HG03354 (cell line): ENCODE measurements around the gene SMYD3.

Experiments
- ATAC-seq: cut with Tn5 transposase; IDR thresholded peaks from one replicate; pipeline ENCODE4 v1.9.1; 2021; ENCODE audit warnings: mild to moderate bottlenecking; ENCODE audit not compliant: unreplicated experiment, poor library complexity, severe bottlenecking

SMYD3 gene

DNA sequence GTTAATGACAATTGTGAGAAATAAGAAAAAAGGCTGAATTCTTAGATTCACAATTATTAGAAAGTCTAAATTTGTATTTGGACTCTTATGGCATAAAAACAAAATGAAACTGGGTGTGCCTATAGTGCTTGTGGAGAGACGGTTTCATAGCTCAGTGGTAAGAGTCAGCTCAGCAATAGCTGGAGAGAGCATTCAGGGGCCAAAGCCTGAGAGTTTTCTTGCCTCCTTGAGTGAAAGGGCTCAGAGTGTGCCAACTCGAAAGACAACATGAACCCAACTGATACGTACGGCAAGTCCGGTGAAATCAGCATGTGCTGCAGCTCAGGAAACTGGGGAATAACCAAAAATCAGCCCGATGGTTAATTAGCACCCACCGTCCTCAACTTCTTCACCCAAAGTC, 577.9 kb downstream of the SMYD3 start:
- no peak for ATAC-seq

DNA sequence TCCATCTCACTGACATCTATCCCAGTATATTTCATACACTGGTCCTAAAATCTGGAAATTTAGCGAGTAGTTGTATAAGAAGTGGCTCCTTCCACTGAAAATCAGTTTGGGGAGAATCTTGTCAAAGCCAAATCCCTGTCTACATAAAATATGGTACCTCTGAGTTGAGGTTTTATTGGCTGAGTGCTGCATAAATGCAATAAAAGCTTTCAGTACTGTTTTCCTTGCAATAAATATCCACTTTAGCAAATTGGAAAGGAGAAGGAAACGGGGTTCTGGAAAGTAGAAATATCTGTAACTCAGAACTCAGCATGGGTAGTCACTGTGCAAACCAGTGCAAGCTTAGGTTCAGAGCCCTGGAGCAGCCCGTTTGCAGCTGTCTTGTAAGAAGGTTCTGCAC, 580.2 kb downstream of the SMYD3 start:
- ATAC-seq, result no peak

DNA sequence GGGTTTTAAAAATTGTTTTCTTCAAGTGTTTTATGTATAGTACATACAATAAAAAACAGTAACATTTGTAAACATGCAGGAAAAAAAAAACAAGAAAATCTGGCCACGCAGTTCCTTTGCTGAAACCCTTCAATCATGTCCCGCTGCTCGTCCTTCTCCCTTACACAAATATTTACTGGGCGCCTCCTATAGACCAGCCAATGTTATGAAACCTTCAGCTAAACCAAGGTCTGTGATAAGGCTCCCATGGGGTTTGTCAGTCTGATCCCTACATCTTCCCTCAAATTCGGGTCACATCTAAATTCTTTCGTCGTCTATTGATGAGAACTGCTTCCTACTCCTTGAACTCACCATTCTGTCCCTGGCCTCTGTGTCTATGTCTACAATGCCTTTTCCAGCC, 583.9 kb downstream of the SMYD3 start:
- no peak for ATAC-seq

DNA sequence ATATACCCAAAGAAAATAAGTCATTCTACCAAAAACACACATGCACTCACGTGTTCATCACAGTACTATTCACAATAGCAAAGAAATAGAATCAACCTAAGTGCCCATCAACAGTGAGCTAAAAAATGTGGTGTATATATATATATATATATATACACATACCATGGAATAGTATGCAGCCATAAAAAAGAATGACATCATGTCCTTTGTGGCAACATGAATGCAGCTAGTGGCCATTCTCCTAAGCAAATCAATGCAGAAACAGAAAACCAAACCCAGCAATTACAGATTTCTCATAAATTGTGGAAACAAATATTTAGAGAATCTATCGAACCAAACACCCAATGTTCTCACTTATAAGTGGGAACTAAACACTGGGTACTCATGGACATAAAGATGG, 585.7 kb downstream of the SMYD3 start:
- no peak for ATAC-seq

DNA sequence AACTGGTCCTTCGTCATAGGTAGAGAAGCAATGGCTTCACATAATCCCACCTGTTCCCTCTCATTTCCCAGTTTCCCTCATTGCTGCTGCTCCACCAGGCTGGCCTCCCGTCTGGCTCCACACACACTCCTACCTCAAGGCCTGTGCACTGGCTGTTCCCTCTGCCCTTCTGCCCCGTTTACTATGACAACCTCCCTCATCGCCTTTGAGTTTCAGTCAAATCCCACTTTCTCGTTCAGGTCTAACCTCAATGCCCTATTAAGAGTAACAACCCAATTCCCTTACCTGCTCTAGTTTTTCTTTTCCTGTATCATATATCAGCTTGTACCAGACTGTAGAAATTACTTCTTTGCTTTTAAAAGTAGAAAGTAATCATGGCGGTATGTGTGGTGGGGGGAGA, 589.7 kb downstream of the SMYD3 start:
- no peak for ATAC-seq

DNA sequence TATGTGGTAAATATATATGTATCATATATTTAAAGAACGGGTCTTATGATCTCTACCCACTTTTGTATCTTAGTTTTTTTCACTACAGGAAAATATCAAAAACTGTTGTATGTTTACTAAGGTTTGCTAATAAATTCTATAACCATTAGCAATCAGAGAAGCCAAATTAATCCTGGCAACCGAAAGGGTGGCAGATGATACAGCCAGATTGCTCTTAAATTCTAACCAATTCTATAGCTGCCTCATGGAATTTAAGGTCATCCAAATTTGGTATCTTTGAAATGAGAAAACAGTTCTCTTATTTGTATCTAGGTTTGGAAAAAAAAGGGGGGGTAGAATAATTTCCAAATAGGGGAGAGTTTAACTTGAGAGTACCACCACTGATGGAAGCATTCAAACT, 591.2 kb downstream of the SMYD3 start:
- ATAC-seq, result no peak

DNA sequence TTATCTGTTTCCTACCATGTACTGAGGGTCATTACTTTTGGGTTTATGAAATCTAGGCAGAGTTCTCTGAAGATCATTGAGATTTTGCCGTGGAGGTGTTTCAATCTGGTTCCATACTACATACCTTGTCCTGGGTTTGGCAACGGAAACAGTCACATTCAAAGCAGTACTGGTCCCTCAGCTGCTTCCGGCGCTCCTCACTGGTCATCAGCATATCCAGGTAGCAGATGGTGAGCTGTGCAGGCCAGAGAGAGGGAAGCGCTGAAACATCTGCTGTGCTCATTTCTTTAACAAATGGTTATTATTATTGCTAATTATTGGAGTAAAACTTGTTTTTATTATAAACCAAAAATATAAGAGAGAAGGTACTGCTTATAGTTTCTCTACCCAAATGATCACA, 591.7 kb downstream of the SMYD3 start:
- ATAC-seq, result no peak

DNA sequence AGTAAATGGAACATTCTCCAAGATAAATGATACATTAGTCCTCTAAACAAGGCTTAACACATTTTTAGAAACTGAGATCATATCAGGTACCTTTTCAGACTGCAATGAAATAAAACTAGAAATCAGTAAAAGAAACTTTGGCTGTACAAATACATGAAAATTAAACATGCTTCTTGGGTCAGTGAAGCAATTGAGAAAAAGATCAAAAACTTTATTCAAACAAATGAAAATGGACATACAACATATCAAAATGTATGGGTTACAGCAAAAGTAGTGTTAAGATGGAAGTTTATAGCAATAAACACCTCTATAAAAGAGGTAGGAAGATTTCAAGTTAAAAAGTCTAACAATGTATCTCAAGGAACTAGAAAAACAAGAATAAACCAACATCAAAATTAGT, 598.5 kb downstream of the SMYD3 start:
- ATAC-seq, result no peak

DNA sequence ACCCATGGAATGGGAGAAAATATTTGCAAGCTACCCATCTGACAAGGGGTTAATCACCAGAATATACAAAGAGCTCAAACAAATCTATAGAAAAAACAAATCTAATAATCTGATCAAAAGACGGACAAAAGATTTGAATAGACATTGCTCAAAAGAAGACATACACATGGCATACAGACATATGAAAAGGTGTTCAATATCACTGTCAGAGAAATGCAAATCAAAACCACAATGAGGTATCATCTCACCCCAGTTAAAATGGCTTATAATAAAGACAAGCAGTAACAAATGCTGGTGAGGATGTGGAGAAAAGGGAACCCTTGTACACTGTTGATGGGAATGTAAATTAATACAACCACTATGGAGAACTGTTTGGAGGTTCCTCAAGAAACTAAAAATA, 600.9 kb downstream of the SMYD3 start:
- ATAC-seq, result no peak

DNA sequence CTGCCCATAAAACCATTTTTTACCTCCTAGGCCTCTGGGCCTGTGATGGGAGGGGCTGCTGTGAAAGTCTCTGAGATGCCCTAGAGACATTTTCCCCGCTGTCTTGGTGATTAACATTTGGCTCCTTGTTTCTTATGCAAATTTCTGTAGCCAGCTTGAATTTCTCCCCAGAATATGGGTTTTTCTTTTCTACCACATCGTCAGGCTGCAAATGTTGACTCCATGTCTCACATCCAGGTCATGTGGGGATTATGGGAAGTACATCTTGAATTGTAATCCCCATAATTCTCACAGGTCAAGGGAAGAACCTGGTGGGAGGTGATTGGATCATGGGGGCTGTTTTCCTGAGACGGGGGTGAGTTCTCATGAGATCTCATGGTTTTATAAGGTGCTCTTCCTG, 603.2 kb downstream of the SMYD3 start:
- ATAC-seq, result no peak

DNA sequence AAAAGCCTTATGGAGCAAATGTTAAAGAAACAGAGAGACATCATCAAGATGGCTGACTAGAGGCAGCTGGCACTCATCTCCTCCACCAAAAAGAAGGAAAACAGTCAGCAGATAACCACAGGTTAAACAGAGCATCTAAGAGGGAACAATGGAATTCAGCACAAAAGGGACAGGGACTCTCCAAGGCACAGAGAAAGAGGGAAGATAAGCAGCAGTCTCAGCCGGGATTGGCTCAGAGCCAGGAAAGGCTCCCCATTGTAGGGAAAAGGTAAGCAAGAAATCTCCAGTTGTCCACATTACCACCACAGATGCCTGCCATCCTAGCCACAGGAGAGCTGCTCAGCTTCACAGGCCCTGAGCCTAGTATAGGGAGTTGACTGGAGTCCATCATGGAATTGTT, 605.5 kb downstream of the SMYD3 start:
- no peak for ATAC-seq

DNA sequence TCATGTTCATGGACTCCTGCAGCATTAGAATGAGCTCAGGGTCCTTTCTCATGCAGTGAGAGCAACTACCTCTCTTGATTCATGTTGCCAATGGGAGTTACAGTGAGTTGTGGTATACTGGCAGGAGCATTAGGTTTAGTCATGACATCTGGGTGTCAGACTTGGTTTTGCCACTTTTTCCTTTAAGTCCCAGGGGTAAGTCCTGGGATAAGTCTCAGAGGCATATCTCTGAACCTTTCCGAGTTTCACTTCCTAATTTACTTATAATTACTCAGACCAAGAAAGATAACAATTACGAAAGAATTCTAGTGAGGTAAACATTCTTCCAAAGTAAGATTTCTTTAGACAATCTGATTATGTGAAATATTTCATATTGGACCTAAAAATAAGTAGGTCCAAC, 606.0 kb downstream of the SMYD3 start:
- no peak for ATAC-seq

DNA sequence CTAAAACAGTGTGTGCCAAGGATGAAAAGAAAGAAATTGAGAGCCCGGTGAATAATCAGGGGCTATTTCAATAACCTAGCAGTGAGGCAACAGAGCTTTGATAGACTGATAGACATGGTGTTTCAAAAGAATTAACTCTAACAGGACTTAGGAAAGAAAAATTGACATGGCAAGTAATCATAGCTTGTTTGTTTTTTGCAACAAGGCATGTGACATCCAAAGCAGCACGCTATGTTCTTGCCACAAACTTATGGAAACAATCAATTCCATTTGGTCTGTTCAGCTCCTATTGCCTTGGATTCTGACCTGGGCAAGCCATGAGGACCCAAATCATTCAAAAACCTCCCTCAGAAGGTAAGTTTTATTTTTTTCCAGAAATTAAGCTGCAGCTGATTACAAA, 608.5 kb downstream of the SMYD3 start:
- no peak for ATAC-seq

DNA sequence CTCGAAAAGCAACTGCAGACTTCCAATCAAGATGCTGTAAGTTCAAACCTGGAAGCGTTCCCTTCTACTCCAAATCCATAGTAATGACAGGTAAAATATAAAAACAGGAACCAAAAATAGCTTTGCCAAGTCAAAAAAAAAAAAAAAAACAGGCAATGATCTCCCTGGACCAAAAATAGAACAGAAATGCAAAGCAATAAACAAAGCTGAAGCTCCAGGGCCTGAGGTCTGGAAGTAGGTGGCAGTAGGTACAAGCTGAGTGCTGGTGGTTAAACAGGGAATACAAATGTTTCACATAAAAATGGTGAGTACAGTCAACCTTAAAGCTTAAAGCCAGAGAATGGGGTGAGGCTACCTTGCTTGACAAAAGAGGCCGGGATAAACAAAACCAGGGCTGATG, 610.8 kb downstream of the SMYD3 start:
- ATAC-seq, result no peak

DNA sequence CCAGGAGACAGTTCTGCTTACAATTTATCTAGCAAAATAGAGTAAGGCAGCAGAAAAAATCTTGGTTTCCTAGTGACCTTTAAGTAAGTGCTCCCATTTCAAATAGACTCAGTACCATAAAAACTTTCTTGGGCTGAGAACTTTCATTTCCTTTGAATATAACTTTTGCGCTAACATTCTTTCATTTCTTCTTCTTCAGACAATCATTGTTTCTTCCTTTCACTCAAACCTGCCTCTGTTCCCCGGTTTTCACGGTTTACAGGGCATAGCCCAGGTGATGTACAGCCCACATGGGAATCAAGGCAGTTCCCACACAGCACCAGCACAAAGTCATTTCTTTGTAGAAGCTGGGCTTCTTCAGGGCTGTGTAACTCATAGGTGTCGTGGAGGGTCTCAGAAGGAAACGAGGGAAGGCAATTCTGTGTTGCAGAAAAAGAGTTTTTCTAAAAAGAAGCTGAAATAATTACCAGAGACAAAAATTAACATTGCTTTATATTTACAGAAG, 611.6 kb downstream of the SMYD3 start:
- no peak for ATAC-seq

DNA sequence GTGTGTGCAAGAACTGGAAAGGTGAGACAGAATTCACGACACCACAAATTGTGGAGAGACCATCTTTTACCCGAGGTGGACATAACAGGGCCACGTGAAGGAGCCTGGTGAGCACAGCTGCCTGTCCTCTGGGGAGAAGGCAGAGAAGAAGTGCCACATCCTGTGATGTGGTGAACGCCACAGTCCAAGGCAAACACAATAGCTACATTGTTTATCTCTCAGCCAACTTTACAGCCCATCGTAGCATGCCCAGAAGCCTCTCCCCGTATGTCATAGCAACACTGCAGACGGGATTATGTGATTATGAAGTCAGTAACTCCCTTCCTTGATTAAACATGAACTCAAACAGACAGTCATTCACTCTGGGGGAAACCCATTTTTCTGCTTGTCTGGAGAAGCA, 612.2 kb downstream of the SMYD3 start:
- no peak for ATAC-seq

DNA sequence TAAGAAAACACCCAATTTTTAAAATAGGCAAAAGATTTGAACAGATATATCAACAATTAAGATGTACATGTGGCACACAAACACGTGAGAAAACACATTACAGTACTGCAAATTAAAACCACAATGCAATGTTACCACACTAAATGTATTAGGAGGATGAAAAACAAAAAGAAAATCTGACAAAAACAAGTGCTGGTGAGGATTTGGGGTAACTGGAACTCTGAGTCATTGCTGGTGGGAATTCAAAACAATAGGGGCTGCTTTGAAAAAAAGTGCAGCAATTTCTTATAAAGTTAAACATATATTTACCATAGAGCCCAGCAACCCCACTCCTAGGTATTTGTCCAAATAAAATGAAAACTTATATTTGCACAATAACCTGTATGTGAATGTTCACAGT, 614.1 kb downstream of the SMYD3 start:
- no peak for ATAC-seq

DNA sequence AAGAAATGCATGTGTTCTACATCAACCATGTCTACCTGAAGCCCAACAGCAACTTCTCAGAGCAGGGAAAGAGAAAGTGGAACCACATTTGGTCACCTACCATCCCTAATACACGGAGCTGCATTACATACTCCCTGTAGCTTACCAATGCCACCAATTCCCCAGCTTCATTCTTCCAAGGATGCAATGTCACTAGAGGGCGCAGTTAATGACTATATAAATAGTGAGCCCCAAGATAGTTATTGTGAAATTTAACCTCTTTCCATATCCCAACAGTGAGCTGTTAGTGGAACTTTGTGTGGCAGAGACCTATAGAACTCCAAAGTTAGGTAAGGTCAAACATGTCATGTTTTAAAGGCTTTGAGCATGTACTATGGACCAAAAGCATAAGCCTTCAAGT, 618.3 kb downstream of the SMYD3 start:
- ATAC-seq, result no peak

DNA sequence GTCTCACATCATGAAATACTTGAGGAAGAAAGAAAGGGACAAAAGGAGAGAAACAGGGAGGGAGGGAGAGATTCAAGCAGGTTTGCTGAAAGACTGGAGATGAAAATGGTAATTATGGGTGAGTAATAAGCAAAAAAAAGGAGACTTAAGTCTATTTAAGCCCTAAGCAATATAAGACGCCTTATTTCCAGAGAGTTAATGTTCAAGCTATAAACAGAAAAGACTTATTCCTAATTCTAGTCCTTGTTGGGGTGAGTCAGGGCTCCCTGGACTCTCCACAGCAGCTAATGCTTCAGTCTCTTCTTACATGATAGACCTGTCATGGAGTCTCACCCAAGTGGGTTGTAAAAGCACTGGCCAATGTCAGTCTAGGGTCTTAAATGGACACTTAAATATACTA, 619.2 kb downstream of the SMYD3 start:
- ATAC-seq, result no peak

DNA sequence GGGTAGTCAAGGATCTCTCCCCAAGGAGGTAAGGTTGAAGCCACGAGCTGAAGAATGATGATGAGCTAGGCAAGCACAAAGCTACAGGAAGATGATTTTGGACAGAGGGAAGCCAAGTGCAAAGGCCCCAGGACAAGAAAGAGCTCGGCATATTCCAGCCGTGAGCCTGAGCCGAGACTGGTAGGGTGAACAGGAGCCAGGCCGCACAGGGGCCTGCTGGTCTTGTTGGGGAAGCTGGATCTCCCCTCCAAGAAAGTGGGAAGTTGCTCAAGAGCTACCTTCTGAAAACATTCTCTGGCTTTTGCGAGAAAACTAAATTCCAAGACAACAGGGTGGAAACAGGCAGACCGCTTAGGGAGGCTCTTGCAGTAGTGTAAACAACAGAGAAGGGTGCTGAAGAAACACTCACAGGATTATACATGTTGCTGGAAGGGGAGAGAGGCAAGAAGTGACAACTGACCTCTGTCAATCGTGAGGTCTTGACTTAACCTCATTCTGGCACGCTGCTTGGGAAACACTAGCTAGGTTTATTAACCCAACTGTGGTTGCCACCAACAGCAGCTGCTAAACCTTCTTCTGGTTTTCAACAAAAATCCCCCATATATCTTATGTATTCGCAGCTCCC, 625.2 kb downstream of the SMYD3 start:
- ATAC-seq, result no peak

DNA sequence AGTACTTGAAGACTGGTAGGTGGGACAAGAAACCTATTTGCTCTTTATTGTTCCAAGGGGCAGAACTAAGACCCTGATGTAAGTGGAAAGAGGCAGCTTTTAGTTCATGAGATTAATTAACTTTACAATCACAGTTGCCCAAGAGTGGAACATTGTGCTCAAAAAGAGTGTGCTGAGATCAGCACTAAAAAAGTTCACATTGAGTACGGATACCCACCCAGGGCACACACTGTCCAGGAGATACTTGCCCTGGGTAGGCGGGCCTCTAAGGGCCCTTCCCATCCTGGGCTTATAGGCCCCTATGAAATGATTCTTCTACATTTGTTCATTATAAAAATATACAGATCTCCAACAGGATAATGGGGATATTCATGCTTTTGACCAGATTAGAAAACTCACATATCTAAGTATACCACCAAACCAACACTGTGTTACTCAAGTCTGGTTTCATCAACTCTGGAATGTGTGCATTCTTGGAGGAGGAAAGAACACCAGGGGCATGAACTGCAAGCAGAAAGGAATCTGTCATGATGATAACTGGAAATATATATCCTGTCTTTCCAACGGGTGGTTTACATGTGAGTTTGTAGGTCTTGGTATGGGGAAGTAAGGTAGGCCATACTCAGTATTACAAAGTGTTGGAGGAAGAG, 626.2 kb downstream of the SMYD3 start:
- ATAC-seq, result no peak

DNA sequence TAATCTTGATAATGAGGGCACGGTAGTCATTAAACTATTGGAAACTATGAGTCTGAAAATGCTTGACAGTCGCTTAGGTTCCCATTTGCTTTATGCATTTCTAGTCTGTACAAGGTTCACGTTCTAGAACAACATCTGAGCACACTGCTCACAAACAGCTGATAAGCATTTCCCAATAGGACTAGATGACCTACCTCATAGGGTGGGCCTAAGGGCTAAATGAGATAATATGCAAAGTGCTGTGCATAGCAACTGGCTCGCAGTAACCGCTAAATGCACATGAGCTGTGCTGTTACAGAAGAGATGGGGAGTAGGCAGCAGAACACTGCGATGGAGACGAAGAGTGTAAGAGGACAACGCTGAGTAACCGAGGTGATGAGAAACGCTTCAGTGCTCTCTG, 628.0 kb downstream of the SMYD3 start:
- ATAC-seq, result no peak
